Measurements from ENCODE around the gene GPS2. TPM values are rescaled to one million over a fixed set of nuclear protein-coding genes. Genes with fewer than 3 reads are reported as not detected.

GPS2 gene
- total and polyA plus RNA-seq, 10 of the 15 experiments (the other 5 are each of a cell fraction or from before 2014, with no cell fraction given) = 10.2 to 96.4 (median 42.5) TPM

DNA sequence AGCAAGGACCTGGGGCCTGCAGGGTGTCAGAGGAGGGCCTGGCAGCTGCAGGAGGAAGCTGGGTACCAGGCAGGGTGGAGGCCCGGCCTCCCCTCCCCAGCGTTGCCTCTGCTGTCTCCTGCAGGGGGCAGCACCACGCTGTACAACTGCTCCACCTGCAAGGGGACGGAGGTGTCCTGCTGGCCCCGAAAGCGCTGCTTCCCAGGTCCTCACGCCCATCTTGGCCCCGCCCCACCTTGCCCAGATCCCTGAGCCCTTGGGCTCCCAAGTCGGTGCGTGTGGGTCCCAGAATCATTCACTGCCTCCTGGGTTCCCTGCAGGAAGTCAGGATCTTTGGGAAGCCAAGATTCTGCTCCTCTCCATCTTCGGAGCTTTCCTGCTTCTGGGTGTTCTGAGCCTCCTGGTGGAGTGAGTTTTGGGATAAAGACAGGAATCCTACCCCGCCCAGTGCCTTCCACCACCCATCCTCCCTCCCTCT lies 41.0 kb upstream of the GPS2 start (continued):
- TF ChIP-seq, protein P1, sequence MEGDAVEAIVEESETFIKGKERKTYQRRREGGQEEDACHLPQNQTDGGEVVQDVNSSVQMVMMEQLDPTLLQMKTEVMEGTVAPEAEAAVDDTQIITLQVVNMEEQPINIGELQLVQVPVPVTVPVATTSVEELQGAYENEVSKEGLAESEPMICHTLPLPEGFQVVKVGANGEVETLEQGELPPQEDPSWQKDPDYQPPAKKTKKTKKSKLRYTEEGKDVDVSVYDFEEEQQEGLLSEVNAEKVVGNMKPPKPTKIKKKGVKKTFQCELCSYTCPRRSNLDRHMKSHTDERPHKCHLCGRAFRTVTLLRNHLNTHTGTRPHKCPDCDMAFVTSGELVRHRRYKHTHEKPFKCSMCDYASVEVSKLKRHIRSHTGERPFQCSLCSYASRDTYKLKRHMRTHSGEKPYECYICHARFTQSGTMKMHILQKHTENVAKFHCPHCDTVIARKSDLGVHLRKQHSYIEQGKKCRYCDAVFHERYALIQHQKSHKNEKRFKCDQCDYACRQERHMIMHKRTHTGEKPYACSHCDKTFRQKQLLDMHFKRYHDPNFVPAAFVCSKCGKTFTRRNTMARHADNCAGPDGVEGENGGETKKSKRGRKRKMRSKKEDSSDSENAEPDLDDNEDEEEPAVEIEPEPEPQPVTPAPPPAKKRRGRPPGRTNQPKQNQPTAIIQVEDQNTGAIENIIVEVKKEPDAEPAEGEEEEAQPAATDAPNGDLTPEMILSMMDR (IDR thresholded peaks at IDR 0.05 in 2 of 3, conservative IDR thresholded peaks at IDR 0.05 in 1 of 3; ENCODE audit: control insufficient read depth in 2 of 3, extremely low read depth in 1 of 3, insufficient read depth in 1 of 3, low read depth in 3 of 3, low read length in 3 of 3) = peak; percentile 92 to 96 (median 93); a peak in 5 of 6 replicates
- TF ChIP-seq, protein P2, sequence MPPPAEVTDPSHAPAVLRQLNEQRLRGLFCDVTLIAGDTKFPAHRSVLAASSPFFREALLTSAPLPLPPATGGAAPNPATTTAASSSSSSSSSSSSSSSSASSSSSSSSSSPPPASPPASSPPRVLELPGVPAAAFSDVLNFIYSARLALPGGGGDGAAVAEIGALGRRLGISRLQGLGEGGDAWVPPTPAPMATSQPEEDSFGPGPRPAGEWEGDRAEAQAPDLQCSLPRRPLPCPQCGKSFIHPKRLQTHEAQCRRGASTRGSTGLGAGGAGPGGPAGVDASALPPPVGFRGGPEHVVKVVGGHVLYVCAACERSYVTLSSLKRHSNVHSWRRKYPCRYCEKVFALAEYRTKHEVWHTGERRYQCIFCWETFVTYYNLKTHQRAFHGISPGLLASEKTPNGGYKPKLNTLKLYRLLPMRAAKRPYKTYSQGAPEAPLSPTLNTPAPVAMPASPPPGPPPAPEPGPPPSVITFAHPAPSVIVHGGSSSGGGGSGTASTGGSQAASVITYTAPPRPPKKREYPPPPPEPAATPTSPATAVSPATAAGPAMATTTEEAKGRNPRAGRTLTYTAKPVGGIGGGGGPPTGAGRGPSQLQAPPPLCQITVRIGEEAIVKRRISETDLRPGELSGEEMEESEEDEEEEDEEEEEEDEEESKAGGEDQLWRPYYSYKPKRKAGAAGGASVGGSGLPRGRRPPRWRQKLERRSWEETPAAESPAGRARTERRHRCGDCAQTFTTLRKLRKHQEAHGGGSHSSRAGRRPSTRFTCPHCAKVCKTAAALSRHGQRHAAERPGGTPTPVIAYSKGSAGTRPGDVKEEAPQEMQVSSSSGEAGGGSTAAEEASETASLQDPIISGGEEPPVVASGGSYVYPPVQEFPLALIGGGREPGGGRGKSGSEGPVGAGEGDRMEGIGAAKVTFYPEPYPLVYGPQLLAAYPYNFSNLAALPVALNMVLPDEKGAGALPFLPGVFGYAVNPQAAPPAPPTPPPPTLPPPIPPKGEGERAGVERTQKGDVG (CRISPR knock-in tag; IDR thresholded peaks at IDR 0.05) = no peak
- TF ChIP-seq, protein P3, sequence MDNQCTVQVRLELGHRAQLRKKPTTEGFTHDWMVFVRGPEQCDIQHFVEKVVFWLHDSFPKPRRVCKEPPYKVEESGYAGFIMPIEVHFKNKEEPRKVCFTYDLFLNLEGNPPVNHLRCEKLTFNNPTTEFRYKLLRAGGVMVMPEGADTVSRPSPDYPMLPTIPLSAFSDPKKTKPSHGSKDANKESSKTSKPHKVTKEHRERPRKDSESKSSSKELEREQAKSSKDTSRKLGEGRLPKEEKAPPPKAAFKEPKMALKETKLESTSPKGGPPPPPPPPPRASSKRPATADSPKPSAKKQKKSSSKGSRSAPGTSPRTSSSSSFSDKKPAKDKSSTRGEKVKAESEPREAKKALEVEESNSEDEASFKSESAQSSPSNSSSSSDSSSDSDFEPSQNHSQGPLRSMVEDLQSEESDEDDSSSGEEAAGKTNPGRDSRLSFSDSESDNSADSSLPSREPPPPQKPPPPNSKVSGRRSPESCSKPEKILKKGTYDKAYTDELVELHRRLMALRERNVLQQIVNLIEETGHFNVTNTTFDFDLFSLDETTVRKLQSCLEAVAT (IDR thresholded peaks at IDR 0.05) = no peak
- TF ChIP-seq EGR1 (IDR thresholded peaks at IDR 0.05; ENCODE audit: borderline replicate concordance in 1 of 2, low read depth in 2 of 2, low read length in 2 of 2) (no peak), TBL1XR1 (IDR thresholded peaks at IDR 0.05; ENCODE audit: low read depth, low read length) (no peak), ESRRA (IDR thresholded peaks at IDR 0.05; ENCODE audit: low read length) (no peak), TCF12 (IDR thresholded peaks at IDR 0.05; ENCODE audit: low read depth, low read length) (peak; percentile 76), IKZF1 (conservative IDR thresholded peaks at IDR 0.05) (peak; percentile 49), NFIC (IDR thresholded peaks at IDR 0.05; ENCODE audit: low read depth, low read length) (no peak), GATAD2B (conservative IDR thresholded peaks at IDR 0.05; ENCODE audit: low read depth) (peak; percentile 68; the same call in 1 of the 2 replicates)
- TF ChIP-seq, protein P4, sequence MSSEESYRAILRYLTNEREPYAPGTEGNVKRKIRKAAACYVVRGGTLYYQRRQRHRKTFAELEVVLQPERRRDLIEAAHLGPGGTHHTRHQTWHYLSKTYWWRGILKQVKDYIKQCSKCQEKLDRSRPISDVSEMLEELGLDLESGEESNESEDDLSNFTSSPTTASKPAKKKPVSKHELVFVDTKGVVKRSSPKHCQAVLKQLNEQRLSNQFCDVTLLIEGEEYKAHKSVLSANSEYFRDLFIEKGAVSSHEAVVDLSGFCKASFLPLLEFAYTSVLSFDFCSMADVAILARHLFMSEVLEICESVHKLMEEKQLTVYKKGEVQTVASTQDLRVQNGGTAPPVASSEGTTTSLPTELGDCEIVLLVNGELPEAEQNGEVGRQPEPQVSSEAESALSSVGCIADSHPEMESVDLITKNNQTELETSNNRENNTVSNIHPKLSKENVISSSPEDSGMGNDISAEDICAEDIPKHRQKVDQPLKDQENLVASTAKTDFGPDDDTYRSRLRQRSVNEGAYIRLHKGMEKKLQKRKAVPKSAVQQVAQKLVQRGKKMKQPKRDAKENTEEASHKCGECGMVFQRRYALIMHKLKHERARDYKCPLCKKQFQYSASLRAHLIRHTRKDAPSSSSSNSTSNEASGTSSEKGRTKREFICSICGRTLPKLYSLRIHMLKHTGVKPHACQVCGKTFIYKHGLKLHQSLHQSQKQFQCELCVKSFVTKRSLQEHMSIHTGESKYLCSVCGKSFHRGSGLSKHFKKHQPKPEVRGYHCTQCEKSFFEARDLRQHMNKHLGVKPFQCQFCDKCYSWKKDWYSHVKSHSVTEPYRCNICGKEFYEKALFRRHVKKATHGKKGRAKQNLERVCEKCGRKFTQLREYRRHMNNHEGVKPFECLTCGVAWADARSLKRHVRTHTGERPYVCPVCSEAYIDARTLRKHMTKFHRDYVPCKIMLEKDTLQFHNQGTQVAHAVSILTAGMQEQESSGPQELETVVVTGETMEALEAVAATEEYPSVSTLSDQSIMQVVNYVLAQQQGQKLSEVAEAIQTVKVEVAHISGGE (CRISPR knock-in tag; IDR thresholded peaks at IDR 0.05) = no peak
- TF ChIP-seq, protein P5, sequence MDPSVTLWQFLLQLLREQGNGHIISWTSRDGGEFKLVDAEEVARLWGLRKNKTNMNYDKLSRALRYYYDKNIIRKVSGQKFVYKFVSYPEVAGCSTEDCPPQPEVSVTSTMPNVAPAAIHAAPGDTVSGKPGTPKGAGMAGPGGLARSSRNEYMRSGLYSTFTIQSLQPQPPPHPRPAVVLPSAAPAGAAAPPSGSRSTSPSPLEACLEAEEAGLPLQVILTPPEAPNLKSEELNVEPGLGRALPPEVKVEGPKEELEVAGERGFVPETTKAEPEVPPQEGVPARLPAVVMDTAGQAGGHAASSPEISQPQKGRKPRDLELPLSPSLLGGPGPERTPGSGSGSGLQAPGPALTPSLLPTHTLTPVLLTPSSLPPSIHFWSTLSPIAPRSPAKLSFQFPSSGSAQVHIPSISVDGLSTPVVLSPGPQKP (IDR thresholded peaks at IDR 0.05; ENCODE audit: low read depth, low read length) = no peak

Data from GM12878 (cell line).